Glutamatergic neuron (in vitro differentiated cells): Measurements from ENCODE around the gene MGMT. TPM values are rescaled to one million over a fixed set of nuclear protein-coding genes. Genes with fewer than 3 reads are reported as not detected.

Experiments
- DNase-seq: peaks from one replicate; pipeline ENCODE4 v3.0.0; 2022
- H3K27ac Mint-ChIP-seq: one replicate; pipeline ENCODE4 v1.8.0; 2020; ENCODE audit warnings: mild to moderate bottlenecking, mixed read lengths, inconsistent platforms; ENCODE audit not compliant: unreplicated experiment
- H3K27me3 Mint-ChIP-seq: one replicate; pipeline ENCODE4 v1.8.0; 2020; ENCODE audit warnings: mild to moderate bottlenecking, moderate library complexity, mixed read lengths, inconsistent platforms; ENCODE audit not compliant: unreplicated experiment
- H3K36me3 Mint-ChIP-seq: one replicate; pipeline ENCODE4 v1.8.0; 2020; ENCODE audit warnings: mild to moderate bottlenecking, mixed read lengths, inconsistent platforms; ENCODE audit not compliant: unreplicated experiment
- H3K4me1 Mint-ChIP-seq: one replicate; pipeline ENCODE4 v1.8.0; 2020; ENCODE audit warnings: mild to moderate bottlenecking, low read depth, mixed read lengths, inconsistent platforms; ENCODE audit not compliant: unreplicated experiment
- H3K4me3 Mint-ChIP-seq: one replicate; pipeline ENCODE4 v1.8.0; 2020; ENCODE audit warnings: mild to moderate bottlenecking, mixed read lengths, inconsistent platforms; ENCODE audit not compliant: unreplicated experiment
- H3K9me3 Mint-ChIP-seq: one replicate; pipeline ENCODE4 v1.8.0; 2020; ENCODE audit warnings: mild to moderate bottlenecking, moderate library complexity, mixed read lengths, inconsistent platforms; ENCODE audit not compliant: unreplicated experiment
- total RNA-seq: library from RNA; stranded (reverse); fragmentation: NEBNext Ultra II Directional; extraction: Animal tissue kit (Norgen Biotek cat#: 25700); gene quantifications from one replicate; pipeline ENCODE4 v1.2.1, GENCODE V29; 2021; ENCODE audit not compliant: unreplicated experiment
- TF ChIP-seq, protein P1 (sequence below): fragments of 200-600 bp; sonication (generic); IDR thresholded peaks from one replicate; pipeline ENCODE4 v1.5.0; 2021; ENCODE audit not compliant: partially characterized antibody, unreplicated experiment

MGMT gene
- total RNA-seq, 1 donor from 2014 or later: 15.9 TPM

DNA sequence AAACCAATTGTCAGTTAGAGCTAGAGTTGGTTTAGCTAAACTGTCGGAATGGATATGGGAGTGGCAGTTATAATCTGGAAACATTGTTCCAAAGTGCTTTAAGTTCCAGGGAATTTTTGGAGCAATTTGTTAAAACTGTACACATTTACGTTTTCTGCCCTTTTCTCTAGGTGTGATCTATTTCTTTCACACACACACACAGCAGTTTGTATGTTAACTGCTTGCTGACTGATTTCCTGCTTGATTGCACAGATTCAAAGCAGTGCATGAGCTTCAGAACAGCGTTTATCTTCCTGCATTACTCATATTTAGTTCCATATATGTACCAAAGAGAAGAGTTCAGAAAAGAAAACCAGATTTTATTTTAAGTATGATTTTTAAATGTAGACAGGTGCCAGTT is 57.9 kb downstream of the MGMT start:
- Mint-ChIP-seq H3K9me3 (peaks cover 6% of the 10 kb centered on the region), H3K27me3 (peaks cover 4% of the 10 kb centered on the region), H3K27ac (peak overlapping the region; percentile 11), H3K4me3 (no peak overlapping the region), H3K36me3 (peaks cover 11% of the 10 kb centered on the region), H3K4me1 (no peaks in the 10 kb centered on the region)
- no peak for DNase-seq
- TF ChIP-seq, protein P1, sequence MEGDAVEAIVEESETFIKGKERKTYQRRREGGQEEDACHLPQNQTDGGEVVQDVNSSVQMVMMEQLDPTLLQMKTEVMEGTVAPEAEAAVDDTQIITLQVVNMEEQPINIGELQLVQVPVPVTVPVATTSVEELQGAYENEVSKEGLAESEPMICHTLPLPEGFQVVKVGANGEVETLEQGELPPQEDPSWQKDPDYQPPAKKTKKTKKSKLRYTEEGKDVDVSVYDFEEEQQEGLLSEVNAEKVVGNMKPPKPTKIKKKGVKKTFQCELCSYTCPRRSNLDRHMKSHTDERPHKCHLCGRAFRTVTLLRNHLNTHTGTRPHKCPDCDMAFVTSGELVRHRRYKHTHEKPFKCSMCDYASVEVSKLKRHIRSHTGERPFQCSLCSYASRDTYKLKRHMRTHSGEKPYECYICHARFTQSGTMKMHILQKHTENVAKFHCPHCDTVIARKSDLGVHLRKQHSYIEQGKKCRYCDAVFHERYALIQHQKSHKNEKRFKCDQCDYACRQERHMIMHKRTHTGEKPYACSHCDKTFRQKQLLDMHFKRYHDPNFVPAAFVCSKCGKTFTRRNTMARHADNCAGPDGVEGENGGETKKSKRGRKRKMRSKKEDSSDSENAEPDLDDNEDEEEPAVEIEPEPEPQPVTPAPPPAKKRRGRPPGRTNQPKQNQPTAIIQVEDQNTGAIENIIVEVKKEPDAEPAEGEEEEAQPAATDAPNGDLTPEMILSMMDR: no peak

DNA sequence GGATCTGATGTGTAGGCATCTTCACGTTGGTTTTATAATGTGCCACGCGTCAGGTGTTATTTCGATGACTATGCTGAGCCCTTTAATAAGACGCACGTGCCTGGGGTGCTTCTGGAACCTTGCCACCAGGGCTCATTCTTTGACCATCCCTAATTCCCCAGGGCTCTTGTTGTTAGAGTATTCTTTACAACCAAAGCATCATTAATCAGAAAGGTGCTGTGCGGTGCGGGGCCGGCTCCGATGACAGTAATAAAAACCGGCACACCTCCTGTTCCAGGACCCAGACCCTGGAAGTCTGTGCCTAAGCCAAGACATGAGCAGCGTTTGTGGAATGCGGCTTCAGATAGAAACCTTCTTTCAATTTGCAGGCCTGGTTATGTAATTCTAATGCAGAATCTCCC is 58.4 kb downstream of the MGMT start:
- H3K4me3 Mint-ChIP-seq: no peak overlapping the region
- H3K27me3 Mint-ChIP-seq: peaks cover 4% of the 10 kb centered on the region
- peaks cover 11% of the 10 kb centered on the region for H3K36me3 Mint-ChIP-seq
- TF ChIP-seq, protein P1: no peak
- H3K4me1 Mint-ChIP-seq: no peaks in the 10 kb centered on the region
- H3K9me3 Mint-ChIP-seq: peaks cover 6% of the 10 kb centered on the region
- H3K27ac Mint-ChIP-seq: no peak overlapping the region
- DNase-seq: no peak

DNA sequence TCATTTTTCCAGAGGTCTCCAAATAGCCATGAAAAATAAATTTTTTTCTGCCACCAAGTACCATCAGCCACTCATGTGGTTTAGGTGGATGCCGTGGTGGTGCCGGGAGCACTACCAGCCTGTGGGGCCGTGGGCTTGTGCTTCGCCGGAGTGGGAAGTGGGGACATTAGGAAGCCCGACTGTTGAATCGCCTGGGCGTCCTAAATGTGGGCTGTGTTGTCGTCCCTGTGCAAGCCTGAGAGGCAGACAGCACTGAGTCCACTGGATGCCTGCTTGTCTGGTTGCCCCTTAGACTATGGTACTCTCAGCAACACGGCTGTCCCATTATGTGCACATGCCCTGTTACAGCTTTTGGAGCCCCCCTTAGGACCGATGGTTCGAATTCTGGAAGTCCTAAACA is 59.9 kb downstream of the MGMT start:
- no peak for DNase-seq

DNA sequence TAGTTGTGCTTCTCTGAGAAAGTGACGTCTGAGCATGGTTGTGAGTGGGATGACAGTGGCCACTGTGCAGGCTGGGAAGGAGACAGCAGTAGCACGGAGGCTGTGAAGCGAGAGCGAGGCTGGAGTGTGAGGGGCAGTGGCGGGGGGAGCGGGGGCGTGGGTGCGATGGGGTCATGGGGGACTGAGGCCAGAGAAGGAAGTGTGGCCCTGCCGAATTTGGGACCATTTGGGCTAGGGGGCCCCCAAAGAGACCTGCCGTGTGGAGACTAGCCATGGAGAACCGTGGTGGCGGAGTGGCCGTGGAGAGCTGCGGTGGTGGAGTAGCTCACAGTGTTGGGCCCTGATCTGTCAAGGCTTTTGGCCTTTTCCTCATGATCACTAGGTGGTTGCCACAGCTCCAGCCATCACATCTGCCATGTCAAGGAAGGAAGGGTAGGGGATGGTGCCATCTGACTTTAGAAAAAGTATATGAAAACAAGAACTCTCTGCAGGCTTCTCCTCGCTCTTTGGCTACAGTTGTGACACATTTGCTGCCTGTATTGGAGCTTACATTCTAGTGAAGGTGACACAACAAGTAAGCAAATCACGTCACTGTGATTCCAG is 61.4 kb downstream of the MGMT start:
- peaks cover 6% of the 10 kb centered on the region for H3K9me3 Mint-ChIP-seq
- TF ChIP-seq, protein P1: no peak
- H3K27ac Mint-ChIP-seq: no peak overlapping the region
- no peaks in the 10 kb centered on the region for H3K4me1 Mint-ChIP-seq
- H3K36me3 Mint-ChIP-seq: peaks cover 11% of the 10 kb centered on the region
- H3K27me3 Mint-ChIP-seq: peaks cover 6% of the 10 kb centered on the region
- no peak for DNase-seq
- H3K4me3 Mint-ChIP-seq: no peak overlapping the region

More for the DNA sequence above, 59.9 kb downstream of the MGMT start:
- H3K9me3 Mint-ChIP-seq: peaks cover 6% of the 10 kb centered on the region
- H3K27me3 Mint-ChIP-seq: peaks cover 7% of the 10 kb centered on the region
- H3K36me3 Mint-ChIP-seq: peaks cover 11% of the 10 kb centered on the region
- TF ChIP-seq, protein P1: no peak
- no peak overlapping the region for H3K27ac Mint-ChIP-seq
- H3K4me1 Mint-ChIP-seq: no peaks in the 10 kb centered on the region
- H3K4me3 Mint-ChIP-seq: no peak overlapping the region

DNA sequence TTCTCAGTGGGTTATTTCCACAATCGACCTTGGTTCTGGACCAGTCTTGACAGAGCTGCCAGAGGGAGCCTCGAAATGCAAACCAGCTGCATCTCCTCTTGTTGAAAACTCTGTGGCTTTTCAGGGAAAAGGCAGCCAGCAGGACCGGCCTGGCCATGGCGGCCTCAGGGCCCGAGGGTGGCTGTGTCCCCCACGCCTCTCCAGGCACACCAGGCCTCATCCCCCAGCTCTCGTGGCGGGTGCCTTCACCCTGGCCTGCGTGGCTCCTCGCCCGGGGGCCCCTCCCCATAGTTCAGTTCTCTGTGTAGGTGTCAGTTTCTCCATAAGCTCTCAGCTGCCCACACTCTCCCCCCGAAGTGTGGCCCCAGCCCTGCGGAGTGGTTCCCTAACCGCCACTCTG is 63.5 kb downstream of the MGMT start:
- DNase-seq: no peak
- Mint-ChIP-seq H3K27ac (no peak overlapping the region), H3K27me3 (peaks cover 5% of the 10 kb centered on the region), H3K4me3 (no peak overlapping the region), H3K36me3 (peaks cover 13% of the 10 kb centered on the region), H3K9me3 (peaks cover 7% of the 10 kb centered on the region), H3K4me1 (no peaks in the 10 kb centered on the region)
- TF ChIP-seq, protein P1: no peak
